Limb (tissue), 2 donors: Measurements from ENCODE around the gene PANK4.

Experiments
- DNase-seq, 2 donors: peaks; one replicate each; pipeline ENCODE4 v3.0.0-alpha.2; 2016; ENCODE audit errors: extremely low spot score in 2 of 2

Gene PANK4

GRCh38 chr1:2498648-2499047, 27.7 kb downstream of the PANK4 start:
- DNase-seq, result no peak

GRCh38 chr1:2497891-2498290, 28.5 kb downstream of the PANK4 start:
- DNase-seq, result no peak

GRCh38 chr1:2496746-2497145, 29.6 kb downstream of the PANK4 start:
- no peak for DNase-seq

- no peak for DNase-seq
Measured at GRCh38 chr1:2496087-2496622, 30.2 kb downstream of the PANK4 start.

- DNase-seq, result no peak
Measured at GRCh38 chr1:2495546-2495945, 30.9 kb downstream of the PANK4 start.

GRCh38 chr1:2495026-2495425, 31.4 kb downstream of the PANK4 start:
- no peak for DNase-seq

GRCh38 chr1:2494323-2494693, 32.1 kb downstream of the PANK4 start:
- no peak for DNase-seq

- DNase-seq, result no peak
Measured at GRCh38 chr1:2493691-2494322, 32.6 kb downstream of the PANK4 start.

- no peak for DNase-seq
Measured at GRCh38 chr1:2493218-2493617, 33.2 kb downstream of the PANK4 start.

GRCh38 chr1:2492091-2492490, 34.3 kb downstream of the PANK4 start:
- no peak for DNase-seq

GRCh38 chr1:2489615-2490014, 36.8 kb downstream of the PANK4 start:
- no peak for DNase-seq

- DNase-seq, result no peak
Measured at GRCh38 chr1:2488688-2489087, 37.7 kb downstream of the PANK4 start.

GRCh38 chr1:2486558-2486957, 39.8 kb downstream of the PANK4 start:
- DNase-seq, result no peak

GRCh38 chr1:2486041-2486440, 40.4 kb downstream of the PANK4 start:
- DNase-seq, result no peak

- no peak for DNase-seq
Measured at GRCh38 chr1:2483970-2484369, 42.4 kb downstream of the PANK4 start.

- no peak for DNase-seq
Measured at GRCh38 chr1:2483026-2483425, 43.4 kb downstream of the PANK4 start.

- DNase-seq, result no peak
Measured at GRCh38 chr1:2482588-2482987, 43.8 kb downstream of the PANK4 start.

- DNase-seq, result no peak
Measured at GRCh38 chr1:2481885-2482284, 44.5 kb downstream of the PANK4 start.

- no peak for DNase-seq
Measured at GRCh38 chr1:2480986-2481364, 45.4 kb downstream of the PANK4 start.

- no peak for DNase-seq
Measured at GRCh38 chr1:2480236-2480985, 46.0 kb downstream of the PANK4 start.

- DNase-seq, result no peak
Measured at GRCh38 chr1:2479618-2480017, 46.8 kb downstream of the PANK4 start.

- DNase-seq, result no peak
Measured at GRCh38 chr1:2479186-2479585, 47.2 kb downstream of the PANK4 start.
